Fibroblast of skin of scalp (primary cell): Measurements from ENCODE around the gene PDC.
"Not testable (repeated sequence)": the region's sequence is repeated elsewhere in the genome, so short reads cannot be mapped to it uniquely, and the experiment has no call there.

Source experiments
- DNase-seq: peaks from one replicate; pipeline ENCODE4 v3.0.0-alpha.2; 2013

The PDC gene

GRCh38 chr1:186465491-186465890 lies 4.6 kb upstream of the PDC start:
- peak; percentile 41 for DNase-seq

GRCh38 chr1:186463926-186464325 lies 3.0 kb upstream of the PDC start:
- no peak for DNase-seq

GRCh38 chr1:186463511-186463910 lies 2.6 kb upstream of the PDC start:
- no peak for DNase-seq

- not testable (repeated sequence) for DNase-seq
Observed at GRCh38 chr1:186459161-186459560, 1.8 kb downstream of the PDC start.

- no peak for DNase-seq
Observed at GRCh38 chr1:186456729-186457255, 4.1 kb downstream of the PDC start.

GRCh38 chr1:186454981-186455380 lies 5.9 kb downstream of the PDC start:
- no peak for DNase-seq

- DNase-seq = no peak
Observed at GRCh38 chr1:186446152-186446551, 14.8 kb downstream of the PDC start.

- DNase-seq = no peak
Observed at GRCh38 chr1:186443638-186444037, 17.3 kb downstream of the PDC start.

GRCh38 chr1:186442651-186443375 lies 18.1 kb downstream of the PDC start:
- peak; percentile 9 for DNase-seq

GRCh38 chr1:186440584-186440983 lies 20.3 kb downstream of the PDC start:
- DNase-seq = no peak

- DNase-seq = no peak
Observed at GRCh38 chr1:186438567-186438966, 22.3 kb downstream of the PDC start.

- DNase-seq = no peak
Observed at GRCh38 chr1:186435336-186435735, 25.6 kb downstream of the PDC start.

GRCh38 chr1:186429017-186429416 lies 31.9 kb downstream of the PDC start:
- no peak for DNase-seq

GRCh38 chr1:186426118-186426517 lies 34.8 kb downstream of the PDC start:
- no peak for DNase-seq

- peak; percentile 26 for DNase-seq
Observed at GRCh38 chr1:186424539-186424938, 36.4 kb downstream of the PDC start.

- DNase-seq = no peak
Observed at GRCh38 chr1:186421446-186421845, 39.5 kb downstream of the PDC start.

GRCh38 chr1:186420923-186421322 lies 40.0 kb downstream of the PDC start:
- DNase-seq = peak; percentile 18

- DNase-seq = peak; percentile 30
Observed at GRCh38 chr1:186420311-186420710, 40.6 kb downstream of the PDC start.

GRCh38 chr1:186418503-186418902 lies 42.4 kb downstream of the PDC start:
- no peak for DNase-seq

GRCh38 chr1:186413319-186413718 lies 47.6 kb downstream of the PDC start:
- no peak for DNase-seq

GRCh38 chr1:186409091-186409490 lies 51.8 kb downstream of the PDC start:
- DNase-seq = no peak

- peak; percentile 73 for DNase-seq
Observed at GRCh38 chr1:186404454-186405051, 56.4 kb downstream of the PDC start.

- no peak for DNase-seq
Observed at GRCh38 chr1:186403632-186404031, 57.3 kb downstream of the PDC start.

GRCh38 chr1:186401446-186401845 lies 59.5 kb downstream of the PDC start:
- peak; percentile 63 for DNase-seq
